Thyroid gland (tissue), 4 donors: Measurements from ENCODE around the gene DAPK1. TPM values are rescaled to one million over a fixed set of nuclear protein-coding genes. Genes with fewer than 3 reads are reported as not detected.
A peak's percentile ranks its signal among the peaks of the same experiment; 100 is the strongest.

Experiments used
- DNase-seq, 2 donors: peaks; one replicate each; pipeline ENCODE4 v3.0.0-alpha.2; 2019
- H3K27ac ChIP-seq, 3 donors: fragments of 200-600 bp; sonication (generic); 1 replicate in 2 of 3; 2 replicates in 1 of 3; pipeline ENCODE4 v1.5.1; 2016 to 2019; ENCODE audit warnings: mild to moderate bottlenecking in 1 of 3, moderate library complexity in 1 of 3
- H3K27me3 ChIP-seq: fragments of 200-600 bp; sonication (generic); one replicate; pipeline ENCODE4 v1.5.1; 2019
- H3K36me3 ChIP-seq, 2 donors: fragments of 200-600 bp; sonication (generic); one replicate each; pipeline ENCODE4 v1.5.1; 2016 to 2019
- H3K4me1 ChIP-seq, 2 donors: fragments of 200-600 bp; sonication (generic); one replicate each; pipeline ENCODE4 v1.5.1; 2017 to 2019
- H3K4me3 ChIP-seq, 3 donors: fragments of 200-600 bp; sonication (generic); replicated peaks in 1 of 3; 1 replicate in 2 of 3; 2 replicates in 1 of 3; pipeline ENCODE4 v1.5.1; 2016; ENCODE audit warnings: mild to moderate bottlenecking in 1 of 3
- H3K9me3 ChIP-seq: fragments of 200-600 bp; sonication (generic); one replicate; pipeline ENCODE4 v1.5.1; 2017
- POLR2A ChIP-seq, 2 donors: fragments of 450-650 bp; IDR thresholded peaks; one replicate each; pipeline ENCODE4 v1.6.1; 2017; ENCODE audit warnings: antibody characterized with exemption in 2 of 2, mild to moderate bottlenecking in 2 of 2, moderate library complexity in 1 of 2
- WGBS, 2 donors: methylation state at CpG; one replicate each; pipeline ENCODE4 v1.1.5; 2017; 5-methylcytosine and 5-hydroxymethylcytosine counted together
- intact Hi-C: fragments of 100-400 bp; cut with DNase I; formaldehyde crosslinking; loops from one replicate; pipeline ENCODE4 v1.15.1; 2023
- total RNA-seq, 4 donors: library from RNA; depleted of rRNA; stranded (reverse); fragments of >200 nt; gene quantifications; one replicate each; pipeline ENCODE4 v1.2.3, GENCODE V29; 2016
- TF ChIP-seq, protein P1 (sequence below), 6 experiments: fragments of 200-600 bp in 3 of 6; fragments of 450-650 bp in 3 of 6; sonication (generic) in 3 of 6; IDR thresholded peaks; one replicate each; pipeline ENCODE4 v1.5.1; 2016 to 2019; ENCODE audit warnings: antibody characterized with exemption in 6 of 6, mild to moderate bottlenecking in 2 of 6, inconsistent platforms in 1 of 6, moderate library complexity in 1 of 6

Gene DAPK1
- total RNA-seq, 4 donors from 2014 or later, result 32.0 to 76.2 (median 38.2) TPM

DNA sequence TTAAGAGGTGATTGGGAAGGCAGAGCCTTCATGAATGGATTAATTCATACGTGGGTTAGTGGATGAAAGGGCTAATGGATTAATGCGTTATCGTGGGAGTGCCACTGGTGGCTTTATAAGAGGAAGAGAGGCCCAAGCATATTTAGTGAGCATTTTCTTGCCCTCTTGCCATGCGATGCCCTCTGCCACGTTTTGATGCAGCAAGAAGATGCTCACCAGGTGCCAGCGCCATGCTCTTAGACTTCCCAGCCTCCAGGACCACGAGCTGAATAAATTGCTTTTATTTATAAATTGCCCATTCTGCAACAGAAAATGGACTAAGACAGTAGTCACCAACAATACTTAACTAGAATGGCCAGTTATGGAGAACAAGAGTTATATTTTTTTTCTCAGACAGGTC lies 24.2 kb downstream of the DAPK1 start:
- no peak overlapping the region for H3K4me3 ChIP-seq
- H3K27ac ChIP-seq, result no peak overlapping the region
- no peaks in the 10 kb centered on the region for H3K9me3 ChIP-seq
- TF ChIP-seq POLR2A (IDR thresholded peaks at IDR 0.05), result no peak
- TF ChIP-seq, protein P1, sequence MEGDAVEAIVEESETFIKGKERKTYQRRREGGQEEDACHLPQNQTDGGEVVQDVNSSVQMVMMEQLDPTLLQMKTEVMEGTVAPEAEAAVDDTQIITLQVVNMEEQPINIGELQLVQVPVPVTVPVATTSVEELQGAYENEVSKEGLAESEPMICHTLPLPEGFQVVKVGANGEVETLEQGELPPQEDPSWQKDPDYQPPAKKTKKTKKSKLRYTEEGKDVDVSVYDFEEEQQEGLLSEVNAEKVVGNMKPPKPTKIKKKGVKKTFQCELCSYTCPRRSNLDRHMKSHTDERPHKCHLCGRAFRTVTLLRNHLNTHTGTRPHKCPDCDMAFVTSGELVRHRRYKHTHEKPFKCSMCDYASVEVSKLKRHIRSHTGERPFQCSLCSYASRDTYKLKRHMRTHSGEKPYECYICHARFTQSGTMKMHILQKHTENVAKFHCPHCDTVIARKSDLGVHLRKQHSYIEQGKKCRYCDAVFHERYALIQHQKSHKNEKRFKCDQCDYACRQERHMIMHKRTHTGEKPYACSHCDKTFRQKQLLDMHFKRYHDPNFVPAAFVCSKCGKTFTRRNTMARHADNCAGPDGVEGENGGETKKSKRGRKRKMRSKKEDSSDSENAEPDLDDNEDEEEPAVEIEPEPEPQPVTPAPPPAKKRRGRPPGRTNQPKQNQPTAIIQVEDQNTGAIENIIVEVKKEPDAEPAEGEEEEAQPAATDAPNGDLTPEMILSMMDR (IDR thresholded peaks at IDR 0.05), result no peak
- no peaks in the 10 kb centered on the region for H3K36me3 ChIP-seq
- intact Hi-C loops, result no loop called here
- H3K27me3 ChIP-seq, result no peaks in the 10 kb centered on the region
- DNase-seq, result no peak
- WGBS, 2 donors, result 82 to 83% methylated on average over 7 of the region's 7 CpGs
- peaks cover 3 to 11% of the 10 kb centered on the region in 2 donors for H3K4me1 ChIP-seq

DNA sequence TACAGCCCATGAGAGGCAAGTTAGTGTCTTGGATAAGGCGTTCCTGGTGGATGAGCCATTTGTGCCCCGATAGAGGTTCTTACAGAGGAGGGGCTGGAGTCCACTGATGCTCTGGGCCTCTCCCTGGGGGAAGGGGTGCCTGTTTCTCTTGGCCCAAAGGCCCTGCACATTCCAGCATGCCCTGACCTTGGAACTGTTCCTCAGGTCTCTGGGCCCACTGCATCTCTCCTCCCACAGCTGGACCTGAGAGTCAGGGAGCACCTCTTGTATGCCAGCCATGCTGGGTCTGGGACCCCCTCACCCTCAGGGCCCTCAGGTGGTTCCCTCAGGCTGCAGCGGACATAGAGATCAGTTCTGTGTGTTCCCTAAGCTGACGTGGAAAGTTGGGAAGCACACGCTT lies 26.4 kb downstream of the DAPK1 start:
- Histone ChIP-seq H3K27me3 (no peaks in the 10 kb centered on the region), H3K4me1 (peaks cover 3 to 8% of the 10 kb centered on the region in 2 donors), H3K36me3 (no peaks in the 10 kb centered on the region), H3K9me3 (no peaks in the 10 kb centered on the region), H3K4me3 (no peak overlapping the region), H3K27ac (no peak overlapping the region)
- WGBS, 2 donors, result 96 to 100% methylated on average over 4 to 5 of the region's 5 CpGs
- no peak for DNase-seq
- intact Hi-C loops, result no loop called here
- no peak for TF ChIP-seq POLR2A (IDR thresholded peaks at IDR 0.05)
- TF ChIP-seq, protein P1 (IDR thresholded peaks at IDR 0.05), result no peak

DNA sequence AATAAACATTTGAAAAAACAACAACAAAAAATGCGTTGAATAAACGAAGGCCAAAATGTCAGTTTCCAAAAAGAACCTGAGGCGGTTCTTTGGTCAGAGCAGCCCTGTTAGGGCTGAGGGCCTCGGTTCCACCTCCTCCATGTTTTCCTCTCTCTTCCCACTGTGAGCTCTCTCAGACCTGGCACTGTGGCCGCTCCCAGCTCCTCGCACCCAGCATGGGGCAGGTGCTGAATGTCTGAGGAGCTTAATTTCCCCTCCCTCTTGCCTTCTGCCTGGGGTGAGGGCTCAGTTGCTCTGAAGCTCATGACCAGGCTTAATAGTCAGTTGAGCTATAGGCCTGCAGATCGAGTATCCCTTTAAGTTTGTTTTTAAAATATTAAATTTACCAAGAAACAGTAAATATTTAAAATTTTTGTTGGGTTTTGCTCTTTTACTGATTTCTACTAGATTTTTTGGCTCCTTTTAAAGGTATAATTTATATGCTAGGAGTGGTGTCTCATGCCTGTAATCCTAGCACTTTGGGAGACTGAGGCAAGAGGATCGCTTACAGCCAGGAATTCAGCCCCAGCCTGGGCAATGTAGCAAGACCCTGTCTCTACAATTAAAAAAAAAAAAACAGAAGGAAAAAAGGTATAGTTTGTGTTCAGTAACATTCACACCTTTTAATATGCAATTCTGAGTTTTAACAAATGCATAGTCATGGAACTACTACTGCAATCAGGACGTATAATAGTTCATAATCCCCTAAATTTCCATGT lies 28.1 kb downstream of the DAPK1 start:
- WGBS, 2 donors, result 86 to 92% methylated on average over 9 of the region's 9 CpGs
- Histone ChIP-seq H3K36me3 (no peaks in the 10 kb centered on the region), H3K4me3 (no peak overlapping the region), H3K27me3 (no peaks in the 10 kb centered on the region), H3K27ac (no peak overlapping the region), H3K9me3 (no peaks in the 10 kb centered on the region), H3K4me1 (peaks cover 18 to 19% of the 10 kb centered on the region in 2 donors)
- TF ChIP-seq, protein P1 (IDR thresholded peaks at IDR 0.05), result no peak
- no peak for TF ChIP-seq POLR2A (IDR thresholded peaks at IDR 0.05)
- no peak for DNase-seq
- intact Hi-C loops, result no loop called here

DNA sequence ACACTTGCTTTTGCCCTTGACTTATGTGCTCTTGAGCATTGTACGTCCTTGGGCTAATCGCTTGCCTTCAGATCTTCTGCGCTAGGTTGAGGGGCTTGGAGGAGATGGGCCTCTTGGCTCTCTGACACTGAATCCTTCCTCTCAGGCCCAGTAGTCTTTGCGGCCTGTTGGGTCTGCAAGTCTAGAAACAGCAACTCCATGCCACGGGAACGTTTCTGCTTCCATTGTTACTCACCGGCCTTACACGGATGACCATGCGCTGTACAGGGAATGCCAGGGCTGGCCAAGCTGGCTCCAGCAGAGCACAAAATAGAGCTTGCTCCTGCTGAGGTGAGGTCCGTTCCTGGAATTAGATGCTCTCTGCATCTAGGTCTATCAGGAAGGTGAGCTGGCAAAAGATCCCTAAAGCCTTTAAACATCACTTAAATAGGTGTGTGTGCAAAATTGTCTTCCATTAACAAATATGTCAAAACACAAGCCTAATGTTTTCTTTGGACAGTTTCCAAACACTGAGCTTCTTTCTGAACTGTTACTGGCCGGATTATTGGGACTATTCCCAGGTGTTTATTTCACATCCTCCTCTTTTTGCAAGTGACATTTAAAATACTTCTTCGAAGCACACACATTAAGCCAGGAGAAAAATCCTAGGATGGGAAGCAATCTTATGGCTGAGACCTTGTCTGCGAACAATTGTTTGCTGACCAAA lies 29.7 kb downstream of the DAPK1 start:
- no peaks in the 10 kb centered on the region for H3K27me3 ChIP-seq
- no peaks in the 10 kb centered on the region for H3K9me3 ChIP-seq
- DNase-seq, result no peak
- no peak overlapping the region for H3K27ac ChIP-seq
- TF ChIP-seq, protein P1 (IDR thresholded peaks at IDR 0.05), result no peak
- TF ChIP-seq POLR2A (IDR thresholded peaks at IDR 0.05), result no peak
- H3K4me1 ChIP-seq, result peaks cover 18 to 23% of the 10 kb centered on the region in 2 donors
- no peaks in the 10 kb centered on the region for H3K36me3 ChIP-seq
- no peak overlapping the region for H3K4me3 ChIP-seq
- WGBS, 2 donors, result 75 to 85% methylated on average over 13 of the region's 13 CpGs
- intact Hi-C loops, result no loop called here

DNA sequence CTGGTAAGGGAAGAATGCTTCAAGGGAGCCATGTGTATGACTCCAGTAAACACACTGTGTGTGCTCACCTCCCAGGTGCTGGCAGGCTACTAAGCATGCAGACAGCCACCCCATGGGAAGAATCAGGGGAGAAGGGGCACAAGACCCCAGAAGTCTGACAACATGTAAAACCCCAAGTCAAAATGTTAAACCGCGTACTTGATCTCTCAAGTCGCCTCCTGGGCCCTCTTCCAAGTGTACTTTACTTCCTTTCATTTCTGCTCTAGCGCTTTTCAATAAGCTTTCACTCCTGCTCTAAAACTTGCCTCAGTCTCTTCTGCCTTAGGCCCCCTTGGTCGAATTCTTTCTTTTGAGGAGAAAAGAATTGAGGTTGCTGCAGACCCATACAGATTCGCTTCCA lies 31.3 kb downstream of the DAPK1 start:
- Histone ChIP-seq H3K4me3 (no peak overlapping the region), H3K9me3 (no peaks in the 10 kb centered on the region), H3K27ac (no peak overlapping the region), H3K4me1 (peaks cover 18 to 23% of the 10 kb centered on the region in 2 donors), H3K36me3 (no peaks in the 10 kb centered on the region), H3K27me3 (no peaks in the 10 kb centered on the region)
- intact Hi-C loops, result no loop called here
- TF ChIP-seq, protein P1 (IDR thresholded peaks at IDR 0.05), result no peak
- no peak for TF ChIP-seq POLR2A (IDR thresholded peaks at IDR 0.05)
- WGBS, 2 donors, result 27 to 46% methylated on average over 6 of the region's 6 CpGs
- peak; percentile 54 to 67 for DNase-seq
